SK-N-SH treated with all-trans-retinoic acid at 6 μM for 48 hours (cell line): ENCODE measurements around the gene ARHGDIB.

Experiments
- ATAC-seq: fragments of 200-7000 bp; cut with Tn5 transposase; 3 replicates; pipeline ENCODE4 v1.9.1; 2020; ENCODE audit warnings: mild to moderate bottlenecking, moderate library complexity
- ARNTL ChIP-seq: fragments of 450-650 bp; formaldehyde crosslinking; IDR thresholded peaks from 2 replicates; pipeline ENCODE4 v1.5.0; 2020; ENCODE audit warnings: low read depth, mild to moderate bottlenecking, moderate library complexity, borderline replicate concordance
- BACH2 ChIP-seq: fragments of 250-450 bp; sonication (Bioruptor Pico); IDR thresholded peaks from 2 replicates; pipeline ENCODE4 v1.9.0; 2021; ENCODE audit warnings: mild to moderate bottlenecking, borderline replicate concordance
- CSDC2 ChIP-seq: fragments of 250-450 bp; sonication (Bioruptor Pico); IDR thresholded peaks from 2 replicates; pipeline ENCODE4 v1.5.0; 2020; ENCODE audit warnings: mild to moderate bottlenecking, moderate library complexity
- ESRRG ChIP-seq: fragments of 250-450 bp; sonication (Bioruptor Pico); IDR thresholded peaks from 2 replicates; pipeline ENCODE4 v1.6.1; 2021; ENCODE audit warnings: mild to moderate bottlenecking
- GLIS3 ChIP-seq: fragments of 250-450 bp; sonication (Bioruptor Pico); IDR thresholded peaks from 2 replicates; pipeline ENCODE4 v1.5.0; 2020; ENCODE audit warnings: mild to moderate bottlenecking, moderate library complexity
- ISL1 ChIP-seq: fragments of 250-450 bp; sonication (Bioruptor Pico); IDR thresholded peaks from 2 replicates; pipeline ENCODE4 v2.1.2; 2022; ENCODE audit warnings: mild to moderate bottlenecking, moderate library complexity
- OSR1 ChIP-seq: fragments of 250-450 bp; sonication (Bioruptor Pico); IDR thresholded peaks from 2 replicates; pipeline ENCODE4 v1.8.0; 2022; ENCODE audit warnings: moderate library complexity, mild to moderate bottlenecking, inconsistent platforms
- SNAI2 ChIP-seq: fragments of 250-450 bp; sonication (Bioruptor Pico); IDR thresholded peaks from 2 replicates; pipeline ENCODE4 v1.5.0; 2020; ENCODE audit warnings: mild to moderate bottlenecking, moderate library complexity
- TCF4 ChIP-seq: fragments of 250-450 bp; sonication (Bioruptor Pico); IDR thresholded peaks from 2 replicates; pipeline ENCODE4 v1.8.0; 2021; ENCODE audit warnings: mild to moderate bottlenecking, moderate library complexity, borderline replicate concordance
- TOX ChIP-seq: fragments of 250-450 bp; sonication (Bioruptor Pico); IDR thresholded peaks from 2 replicates; pipeline ENCODE4 v1.8.0; 2021; ENCODE audit warnings: mild to moderate bottlenecking, moderate library complexity, borderline replicate concordance
- ZFP3 ChIP-seq: fragments of 250-450 bp; sonication (Bioruptor Pico); IDR thresholded peaks from 2 replicates; pipeline ENCODE4 v1.5.0; 2020; ENCODE audit warnings: mild to moderate bottlenecking, moderate library complexity
- ZFP30 ChIP-seq: fragments of 450-650 bp; formaldehyde crosslinking; IDR thresholded peaks from 2 replicates; pipeline ENCODE4 v1.5.0; 2022; ENCODE audit warnings: mild to moderate bottlenecking, moderate library complexity
- ZNF565 ChIP-seq: fragments of 450-650 bp; formaldehyde crosslinking; conservative IDR thresholded peaks from 2 replicates; pipeline ENCODE4 v1.5.0; 2020; ENCODE audit warnings: low read depth, mild to moderate bottlenecking, moderate library complexity
- ZNF70 ChIP-seq: fragments of 450-650 bp; formaldehyde crosslinking; IDR thresholded peaks from 2 replicates; pipeline ENCODE4 v1.5.0; 2020; ENCODE audit warnings: mild to moderate bottlenecking, moderate library complexity
- ZNF8 ChIP-seq: fragments of 450-650 bp; formaldehyde crosslinking; IDR thresholded peaks from 2 replicates; pipeline ENCODE4 v1.5.0; 2020; ENCODE audit warnings: mild to moderate bottlenecking, moderate library complexity
- TF ChIP-seq, protein P1 (sequence below): fragments of 250-450 bp; sonication (Bioruptor Pico); IDR thresholded peaks from 2 replicates; pipeline ENCODE4 v1.5.0; 2020; ENCODE audit warnings: mild to moderate bottlenecking, moderate library complexity
- TF ChIP-seq, protein P2 (sequence below): fragments of 250-450 bp; sonication (Bioruptor Pico); IDR thresholded peaks from 2 replicates; pipeline ENCODE4 v1.5.1; 2020; ENCODE audit warnings: low read depth, mild to moderate bottlenecking, moderate library complexity
- TF ChIP-seq, protein P3 (sequence below): fragments of 250-450 bp; sonication (Bioruptor Pico); IDR thresholded peaks from 2 replicates; pipeline ENCODE4 v1.8.0; 2021; ENCODE audit warnings: low read depth, mild to moderate bottlenecking, moderate library complexity, borderline replicate concordance
- TF ChIP-seq, protein P4 (sequence below): fragments of 250-450 bp; sonication (Bioruptor Pico); IDR thresholded peaks from 2 replicates; pipeline ENCODE4 v1.5.1; 2021; ENCODE audit warnings: mild to moderate bottlenecking, moderate library complexity
- TF ChIP-seq, protein P5 (sequence below): fragments of 250-450 bp; sonication (Bioruptor Pico); IDR thresholded peaks from 2 replicates; pipeline ENCODE4 v1.8.0; 2020; ENCODE audit warnings: mild to moderate bottlenecking, moderate library complexity, borderline replicate concordance

Gene ARHGDIB

DNA sequence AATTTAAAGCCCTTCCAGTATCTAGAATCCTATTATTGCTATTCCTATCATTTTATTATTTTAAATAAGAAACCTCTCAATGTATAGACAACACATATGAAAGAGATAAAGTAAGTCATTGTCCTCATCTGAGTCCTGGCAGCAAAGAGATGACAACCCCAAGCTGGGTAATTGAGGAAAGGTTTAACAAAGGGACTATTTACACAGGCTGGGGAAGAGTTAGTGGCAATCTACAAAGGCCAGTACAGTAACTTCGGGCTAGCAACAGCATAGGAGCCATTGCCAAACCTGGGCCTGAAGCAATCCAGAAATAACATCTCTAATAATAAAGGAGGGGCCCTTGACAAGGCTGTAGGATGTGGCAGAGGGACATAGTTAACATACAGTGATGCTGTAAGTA lies 22.6 kb upstream of the ARHGDIB start:
- no peak for ATAC-seq
- no peak for TF ChIP-seq TCF4

DNA sequence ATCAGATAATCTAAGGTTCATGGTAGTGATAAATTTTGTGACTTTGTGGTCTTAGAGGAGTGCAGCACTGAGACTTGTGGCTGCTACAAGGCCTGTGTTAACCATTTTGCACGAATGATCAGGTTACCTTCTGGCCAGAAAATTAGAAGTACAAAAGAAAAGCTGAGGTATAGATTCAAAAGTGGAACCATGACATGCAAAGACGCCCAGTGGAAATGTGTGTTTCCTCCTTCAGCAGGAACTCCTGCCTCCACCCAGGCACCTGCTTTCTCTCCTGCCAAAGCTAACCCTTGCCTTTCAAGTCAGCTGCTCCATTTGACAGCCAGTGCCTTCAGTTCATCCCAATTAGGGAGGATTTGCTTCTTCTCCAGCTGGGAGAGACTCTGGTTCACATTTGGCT lies 21.6 kb upstream of the ARHGDIB start:
- ATAC-seq, result no peak
- no peak for TF ChIP-seq ZNF70
- no peak for TF ChIP-seq ZFP3 (CRISPR knock-in tag)

DNA sequence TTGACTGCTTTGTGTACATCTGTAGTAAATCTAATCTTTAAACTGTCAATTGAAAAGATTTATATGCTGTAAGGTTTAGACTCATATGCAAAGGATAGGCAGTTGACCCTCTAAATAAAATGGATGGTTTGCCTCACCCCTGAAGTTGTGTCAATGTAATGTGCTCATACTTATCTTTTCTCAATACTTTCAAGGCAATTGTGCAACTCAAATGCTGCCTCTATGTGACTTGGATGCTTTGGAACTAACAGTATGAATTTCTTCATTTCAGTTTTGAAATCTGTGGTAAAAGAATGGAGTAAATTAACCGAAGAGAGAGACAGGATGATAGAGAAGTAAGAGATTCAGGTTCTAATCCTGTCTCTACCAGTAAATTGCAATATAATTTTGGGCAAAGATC lies 21.2 kb upstream of the ARHGDIB start:
- ATAC-seq, result no peak
- TF ChIP-seq, protein P1, sequence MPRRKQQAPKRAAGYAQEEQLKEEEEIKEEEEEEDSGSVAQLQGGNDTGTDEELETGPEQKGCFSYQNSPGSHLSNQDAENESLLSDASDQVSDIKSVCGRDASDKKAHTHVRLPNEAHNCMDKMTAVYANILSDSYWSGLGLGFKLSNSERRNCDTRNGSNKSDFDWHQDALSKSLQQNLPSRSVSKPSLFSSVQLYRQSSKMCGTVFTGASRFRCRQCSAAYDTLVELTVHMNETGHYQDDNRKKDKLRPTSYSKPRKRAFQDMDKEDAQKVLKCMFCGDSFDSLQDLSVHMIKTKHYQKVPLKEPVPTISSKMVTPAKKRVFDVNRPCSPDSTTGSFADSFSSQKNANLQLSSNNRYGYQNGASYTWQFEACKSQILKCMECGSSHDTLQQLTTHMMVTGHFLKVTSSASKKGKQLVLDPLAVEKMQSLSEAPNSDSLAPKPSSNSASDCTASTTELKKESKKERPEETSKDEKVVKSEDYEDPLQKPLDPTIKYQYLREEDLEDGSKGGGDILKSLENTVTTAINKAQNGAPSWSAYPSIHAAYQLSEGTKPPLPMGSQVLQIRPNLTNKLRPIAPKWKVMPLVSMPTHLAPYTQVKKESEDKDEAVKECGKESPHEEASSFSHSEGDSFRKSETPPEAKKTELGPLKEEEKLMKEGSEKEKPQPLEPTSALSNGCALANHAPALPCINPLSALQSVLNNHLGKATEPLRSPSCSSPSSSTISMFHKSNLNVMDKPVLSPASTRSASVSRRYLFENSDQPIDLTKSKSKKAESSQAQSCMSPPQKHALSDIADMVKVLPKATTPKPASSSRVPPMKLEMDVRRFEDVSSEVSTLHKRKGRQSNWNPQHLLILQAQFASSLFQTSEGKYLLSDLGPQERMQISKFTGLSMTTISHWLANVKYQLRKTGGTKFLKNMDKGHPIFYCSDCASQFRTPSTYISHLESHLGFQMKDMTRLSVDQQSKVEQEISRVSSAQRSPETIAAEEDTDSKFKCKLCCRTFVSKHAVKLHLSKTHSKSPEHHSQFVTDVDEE (CRISPR knock-in tag), result no peak
- no peak for TF ChIP-seq GLIS3 (CRISPR knock-in tag)
- TF ChIP-seq, protein P2, sequence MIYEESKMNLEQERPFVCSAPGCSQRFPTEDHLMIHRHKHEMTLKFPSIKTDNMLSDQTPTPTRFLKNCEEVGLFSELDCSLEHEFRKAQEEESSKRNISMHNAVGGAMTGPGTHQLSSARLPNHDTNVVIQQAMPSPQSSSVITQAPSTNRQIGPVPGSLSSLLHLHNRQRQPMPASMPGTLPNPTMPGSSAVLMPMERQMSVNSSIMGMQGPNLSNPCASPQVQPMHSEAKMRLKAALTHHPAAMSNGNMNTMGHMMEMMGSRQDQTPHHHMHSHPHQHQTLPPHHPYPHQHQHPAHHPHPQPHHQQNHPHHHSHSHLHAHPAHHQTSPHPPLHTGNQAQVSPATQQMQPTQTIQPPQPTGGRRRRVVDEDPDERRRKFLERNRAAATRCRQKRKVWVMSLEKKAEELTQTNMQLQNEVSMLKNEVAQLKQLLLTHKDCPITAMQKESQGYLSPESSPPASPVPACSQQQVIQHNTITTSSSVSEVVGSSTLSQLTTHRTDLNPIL (CRISPR knock-in tag), result no peak
- no peak for TF ChIP-seq ESRRG (CRISPR knock-in tag)
- no peak for TF ChIP-seq ISL1 (CRISPR knock-in tag)
- TF ChIP-seq ZNF565 (CRISPR knock-in tag), result no peak
- TF ChIP-seq, protein P3, sequence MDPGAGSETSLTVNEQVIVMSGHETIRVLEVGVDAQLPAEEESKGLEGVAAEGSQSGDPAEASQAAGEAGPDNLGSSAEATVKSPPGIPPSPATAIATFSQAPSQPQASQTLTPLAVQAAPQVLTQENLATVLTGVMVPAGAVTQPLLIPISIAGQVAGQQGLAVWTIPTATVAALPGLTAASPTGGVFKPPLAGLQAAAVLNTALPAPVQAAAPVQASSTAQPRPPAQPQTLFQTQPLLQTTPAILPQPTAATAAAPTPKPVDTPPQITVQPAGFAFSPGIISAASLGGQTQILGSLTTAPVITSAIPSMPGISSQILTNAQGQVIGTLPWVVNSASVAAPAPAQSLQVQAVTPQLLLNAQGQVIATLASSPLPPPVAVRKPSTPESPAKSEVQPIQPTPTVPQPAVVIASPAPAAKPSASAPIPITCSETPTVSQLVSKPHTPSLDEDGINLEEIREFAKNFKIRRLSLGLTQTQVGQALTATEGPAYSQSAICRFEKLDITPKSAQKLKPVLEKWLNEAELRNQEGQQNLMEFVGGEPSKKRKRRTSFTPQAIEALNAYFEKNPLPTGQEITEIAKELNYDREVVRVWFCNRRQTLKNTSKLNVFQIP (CRISPR knock-in tag), result no peak
- TF ChIP-seq BACH2 (CRISPR knock-in tag), result no peak
- no peak for TF ChIP-seq ARNTL
- TF ChIP-seq SNAI2 (CRISPR knock-in tag), result no peak
- no peak for TF ChIP-seq ZNF8 (CRISPR knock-in tag)
- no peak for TF ChIP-seq OSR1 (CRISPR knock-in tag)
- TF ChIP-seq CSDC2 (CRISPR knock-in tag), result no peak

DNA sequence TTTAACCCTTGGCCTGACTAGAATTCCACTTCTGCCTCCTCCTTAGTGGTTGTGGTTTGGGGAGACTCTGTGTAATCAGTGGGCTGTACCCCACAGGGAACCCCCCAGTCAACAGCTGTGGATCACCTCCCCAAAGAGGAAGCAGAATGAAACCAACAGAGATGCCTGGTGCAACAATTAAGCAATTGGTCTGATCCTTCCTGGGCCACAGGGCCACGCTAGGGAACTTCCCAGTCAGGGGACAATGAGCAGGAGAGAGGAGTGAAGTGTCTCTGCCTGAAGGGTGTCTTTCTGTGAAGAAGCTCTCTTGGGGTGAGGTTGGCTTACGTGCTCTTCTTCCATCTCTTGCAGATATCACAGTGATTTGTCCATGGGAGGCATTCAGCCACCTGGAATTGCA lies 19.6 kb upstream of the ARHGDIB start:
- TF ChIP-seq ZNF70 (no peak), TOX (CRISPR knock-in tag) (no peak)
- ATAC-seq, result no peak

DNA sequence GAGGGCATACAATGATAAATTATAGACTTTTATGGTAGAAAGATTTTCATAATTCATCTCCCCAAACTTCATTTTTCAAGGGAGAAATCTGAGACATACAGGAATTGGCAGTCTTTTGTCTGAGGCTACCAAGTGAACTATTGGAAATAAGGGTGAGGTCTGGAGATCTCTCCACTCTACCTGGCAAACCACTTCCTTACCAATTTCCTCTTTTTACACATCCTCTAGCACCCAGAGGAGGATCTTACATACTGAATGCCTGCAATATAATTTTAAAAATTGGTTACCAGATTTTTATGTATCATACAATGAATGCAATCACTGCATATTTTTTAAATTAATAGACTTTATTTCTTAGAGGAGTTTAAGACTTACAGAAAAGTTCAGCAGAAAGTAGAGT lies 18.1 kb upstream of the ARHGDIB start:
- no peak for ATAC-seq
- no peak for TF ChIP-seq ARNTL
- no peak for TF ChIP-seq ZNF8 (CRISPR knock-in tag)
- TF ChIP-seq ZNF70, result no peak
- TF ChIP-seq, protein P4, sequence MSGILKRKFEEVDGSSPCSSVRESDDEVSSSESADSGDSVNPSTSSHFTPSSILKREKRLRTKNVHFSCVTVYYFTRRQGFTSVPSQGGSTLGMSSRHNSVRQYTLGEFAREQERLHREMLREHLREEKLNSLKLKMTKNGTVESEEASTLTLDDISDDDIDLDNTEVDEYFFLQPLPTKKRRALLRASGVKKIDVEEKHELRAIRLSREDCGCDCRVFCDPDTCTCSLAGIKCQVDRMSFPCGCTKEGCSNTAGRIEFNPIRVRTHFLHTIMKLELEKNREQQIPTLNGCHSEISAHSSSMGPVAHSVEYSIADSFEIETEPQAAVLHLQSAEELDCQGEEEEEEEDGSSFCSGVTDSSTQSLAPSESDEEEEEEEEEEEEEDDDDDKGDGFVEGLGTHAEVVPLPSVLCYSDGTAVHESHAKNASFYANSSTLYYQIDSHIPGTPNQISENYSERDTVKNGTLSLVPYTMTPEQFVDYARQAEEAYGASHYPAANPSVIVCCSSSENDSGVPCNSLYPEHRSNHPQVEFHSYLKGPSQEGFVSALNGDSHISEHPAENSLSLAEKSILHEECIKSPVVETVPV (CRISPR knock-in tag), result no peak
- no peak for TF ChIP-seq ZFP30 (CRISPR knock-in tag)
- TF ChIP-seq ESRRG (CRISPR knock-in tag), result no peak
- TF ChIP-seq, protein P2 (CRISPR knock-in tag), result no peak
- TF ChIP-seq, protein P5, sequence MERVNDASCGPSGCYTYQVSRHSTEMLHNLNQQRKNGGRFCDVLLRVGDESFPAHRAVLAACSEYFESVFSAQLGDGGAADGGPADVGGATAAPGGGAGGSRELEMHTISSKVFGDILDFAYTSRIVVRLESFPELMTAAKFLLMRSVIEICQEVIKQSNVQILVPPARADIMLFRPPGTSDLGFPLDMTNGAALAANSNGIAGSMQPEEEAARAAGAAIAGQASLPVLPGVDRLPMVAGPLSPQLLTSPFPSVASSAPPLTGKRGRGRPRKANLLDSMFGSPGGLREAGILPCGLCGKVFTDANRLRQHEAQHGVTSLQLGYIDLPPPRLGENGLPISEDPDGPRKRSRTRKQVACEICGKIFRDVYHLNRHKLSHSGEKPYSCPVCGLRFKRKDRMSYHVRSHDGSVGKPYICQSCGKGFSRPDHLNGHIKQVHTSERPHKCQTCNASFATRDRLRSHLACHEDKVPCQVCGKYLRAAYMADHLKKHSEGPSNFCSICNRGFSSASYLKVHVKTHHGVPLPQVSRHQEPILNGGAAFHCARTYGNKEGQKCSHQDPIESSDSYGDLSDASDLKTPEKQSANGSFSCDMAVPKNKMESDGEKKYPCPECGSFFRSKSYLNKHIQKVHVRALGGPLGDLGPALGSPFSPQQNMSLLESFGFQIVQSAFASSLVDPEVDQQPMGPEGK (CRISPR knock-in tag), result no peak
- no peak for TF ChIP-seq TOX (CRISPR knock-in tag)
- TF ChIP-seq BACH2 (CRISPR knock-in tag), result no peak
